Stimulated activated CD8-positive, alpha-beta memory T cell treated with anti-CD3 and anti-CD28 coated beads, Interleukin-4, amount 100 ng/mL, for 1 hour (primary cell): ENCODE data around the gene SLITRK3.
"Not testable (repeated sequence)": the region's sequence is repeated elsewhere in the genome, so short reads cannot be mapped to it uniquely, and the experiment has no call there.

ENCODE experiments used
- DNase-seq, 2 donors: peaks; one replicate each; pipeline ENCODE4 v3.0.0-alpha.2; 2020; ENCODE audit warnings: low read depth in 2 of 2, low spot score in 1 of 2

The SLITRK3 gene

GRCh38 chr3:165193366-165194254 is 2.6 kb downstream of the SLITRK3 start:
- DNase-seq, result no peak

GRCh38 chr3:165192610-165193192 is 3.5 kb downstream of the SLITRK3 start:
- no peak for DNase-seq

- DNase-seq, result no peak
Observed at GRCh38 chr3:165191491-165191890, 4.7 kb downstream of the SLITRK3 start.

- no peak for DNase-seq
Observed at GRCh38 chr3:165188452-165188851, 7.7 kb downstream of the SLITRK3 start.

- no peak for DNase-seq
Observed at GRCh38 chr3:165185707-165186327, 10.4 kb downstream of the SLITRK3 start.

- DNase-seq, result no peak
Observed at GRCh38 chr3:165181556-165181955, 14.6 kb downstream of the SLITRK3 start.

GRCh38 chr3:165170236-165170635 is 25.9 kb downstream of the SLITRK3 start:
- DNase-seq, result no peak

- DNase-seq, result no peak
Observed at GRCh38 chr3:165169368-165169767, 26.8 kb downstream of the SLITRK3 start.

- DNase-seq, result no peak
Observed at GRCh38 chr3:165162883-165163282, 33.3 kb downstream of the SLITRK3 start.

- no peak for DNase-seq
Observed at GRCh38 chr3:165159760-165160421, 36.3 kb downstream of the SLITRK3 start.

- DNase-seq, result no peak
Observed at GRCh38 chr3:165158011-165158410, 38.2 kb downstream of the SLITRK3 start.

GRCh38 chr3:165156757-165157420 is 39.3 kb downstream of the SLITRK3 start:
- no peak for DNase-seq

- no peak for DNase-seq
Observed at GRCh38 chr3:165148876-165149441, 47.2 kb downstream of the SLITRK3 start.

GRCh38 chr3:165144271-165144670 is 51.9 kb downstream of the SLITRK3 start:
- no peak for DNase-seq

- DNase-seq, result not testable (repeated sequence)
Observed at GRCh38 chr3:165139918-165140317, 56.3 kb downstream of the SLITRK3 start.
